Mammary epithelial cell (primary cell): ENCODE data around the gene CENATAC.

Experiments
- EZH2 ChIP-seq: IDR thresholded peaks from 2 replicates; pipeline ENCODE4 v1.6.1; 2012; ENCODE audit warnings: low read length, inconsistent platforms, borderline replicate concordance
- TF ChIP-seq, protein P1 (sequence below), 2 donors: IDR thresholded peaks in 1 of 2; conservative IDR thresholded peaks in 1 of 2; 2 replicates each; pipeline ENCODE4 v1.5.1; 2011 to 2012; ENCODE audit warnings: inconsistent platforms in 2 of 2, low read length in 2 of 2, mild to moderate bottlenecking in 2 of 2, control low read depth in 1 of 2, low read depth in 1 of 2; ENCODE audit not compliant: insufficient read depth in 1 of 2; ENCODE audit errors: extremely low read depth in 1 of 2

DNA sequence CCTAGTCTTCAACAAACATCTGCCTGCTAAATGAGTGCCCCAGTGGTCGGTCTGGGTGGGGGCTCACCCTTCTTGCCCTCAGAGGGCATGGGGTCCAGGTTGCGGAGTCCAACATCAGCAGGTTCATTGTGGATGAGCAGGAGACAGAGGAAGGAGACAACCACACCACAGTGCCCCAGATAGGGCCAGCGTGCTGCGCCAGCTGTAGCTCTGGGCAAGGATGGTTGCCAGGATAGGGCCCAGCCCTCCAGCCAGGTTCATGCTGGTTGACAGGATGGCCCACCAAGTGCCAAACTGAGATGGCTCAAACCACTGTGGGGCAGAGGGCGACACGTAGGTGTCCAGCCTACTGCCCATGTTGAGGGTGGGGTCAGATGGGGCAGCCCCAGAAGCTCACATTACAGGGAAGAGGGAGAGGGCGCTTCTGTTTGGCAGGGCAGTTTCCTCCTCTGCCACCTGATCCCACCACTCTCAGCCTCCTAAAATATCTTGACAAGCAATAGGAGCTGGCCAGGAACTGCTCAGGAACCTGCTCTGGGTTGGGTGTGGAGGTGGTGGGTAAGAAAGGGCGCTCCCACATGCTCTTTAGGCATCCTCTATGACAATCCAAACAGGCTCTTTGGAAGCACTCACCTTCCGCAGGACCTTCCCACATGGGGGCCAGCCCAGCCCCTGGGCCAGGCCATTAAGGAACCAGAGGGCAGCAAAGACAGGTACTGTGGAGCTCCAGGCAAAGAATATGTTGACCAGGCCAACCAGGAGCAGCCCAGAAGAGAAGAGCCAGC, 29.8 kb downstream of the CENATAC start:
- TF ChIP-seq, protein P1, sequence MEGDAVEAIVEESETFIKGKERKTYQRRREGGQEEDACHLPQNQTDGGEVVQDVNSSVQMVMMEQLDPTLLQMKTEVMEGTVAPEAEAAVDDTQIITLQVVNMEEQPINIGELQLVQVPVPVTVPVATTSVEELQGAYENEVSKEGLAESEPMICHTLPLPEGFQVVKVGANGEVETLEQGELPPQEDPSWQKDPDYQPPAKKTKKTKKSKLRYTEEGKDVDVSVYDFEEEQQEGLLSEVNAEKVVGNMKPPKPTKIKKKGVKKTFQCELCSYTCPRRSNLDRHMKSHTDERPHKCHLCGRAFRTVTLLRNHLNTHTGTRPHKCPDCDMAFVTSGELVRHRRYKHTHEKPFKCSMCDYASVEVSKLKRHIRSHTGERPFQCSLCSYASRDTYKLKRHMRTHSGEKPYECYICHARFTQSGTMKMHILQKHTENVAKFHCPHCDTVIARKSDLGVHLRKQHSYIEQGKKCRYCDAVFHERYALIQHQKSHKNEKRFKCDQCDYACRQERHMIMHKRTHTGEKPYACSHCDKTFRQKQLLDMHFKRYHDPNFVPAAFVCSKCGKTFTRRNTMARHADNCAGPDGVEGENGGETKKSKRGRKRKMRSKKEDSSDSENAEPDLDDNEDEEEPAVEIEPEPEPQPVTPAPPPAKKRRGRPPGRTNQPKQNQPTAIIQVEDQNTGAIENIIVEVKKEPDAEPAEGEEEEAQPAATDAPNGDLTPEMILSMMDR (conservative IDR thresholded peaks at IDR 0.05 in 1 of 2, IDR thresholded peaks at IDR 0.05 in 1 of 2; ENCODE audit: extremely low read depth in 1 of 2, insufficient read depth in 1 of 2, low read depth in 1 of 2, low read length in 2 of 2): no peak
- no peak for TF ChIP-seq EZH2
